Heart right ventricle (tissue), 16 donors: ENCODE data around the gene CREB5. TPM values are rescaled to one million over a fixed set of nuclear protein-coding genes. Genes with fewer than 3 reads are reported as not detected.
A peak's percentile ranks its signal among the peaks of the same experiment; 100 is the strongest.

Experiments used
- ATAC-seq, 8 donors: fragments of 200-7000 bp; cut with Tn5 transposase; one replicate each; pipeline ENCODE4 v1.9.1; 2020; ENCODE audit warnings: mild to moderate bottlenecking in 8 of 8, moderate library complexity in 8 of 8, moderate number of reproducible peaks in 1 of 8
- DNase-seq, 2 donors: peaks; one replicate each; pipeline ENCODE4 v3.0.0-alpha.2; 2020
- H3K27ac ChIP-seq, 10 donors: fragments of 200-600 bp; sonication (generic) in 2 of 10; one replicate each; pipeline versions ENCODE4 v1.5.0 to v1.8.0; 2020 to 2022; ENCODE audit warnings: mild to moderate bottlenecking in 3 of 10
- H3K27me3 ChIP-seq, 7 donors: fragments of 200-600 bp; one replicate each; pipeline ENCODE4 v1.8.0; 2021 to 2022; ENCODE audit warnings: mild to moderate bottlenecking in 2 of 7
- H3K36me3 ChIP-seq, 9 donors: fragments of 200-600 bp; sonication (generic) in 1 of 9; one replicate each; pipeline versions ENCODE4 v1.5.0 to v1.8.0; 2020 to 2022; ENCODE audit warnings: mild to moderate bottlenecking in 2 of 9
- H3K4me1 ChIP-seq, 9 donors: fragments of 200-600 bp; sonication (generic) in 1 of 9; one replicate each; pipeline versions ENCODE4 v1.5.0 to v1.8.0; 2020 to 2022; ENCODE audit warnings: mild to moderate bottlenecking in 4 of 9
- H3K4me3 ChIP-seq, 10 donors: fragments of 200-600 bp; sonication (generic) in 2 of 10; one replicate each; pipeline versions ENCODE4 v1.5.0 to v1.8.0; 2020 to 2022; ENCODE audit warnings: mild to moderate bottlenecking in 7 of 10, moderate library complexity in 2 of 10
- H3K9me3 ChIP-seq, 11 donors: fragments of 200-600 bp in 10 of 11; sonication (generic) in 2 of 11; one replicate each; pipeline versions ENCODE4 v1.5.0 to v1.8.0; 2013 to 2022; ENCODE audit warnings: mild to moderate bottlenecking in 2 of 11, control low read depth in 1 of 11, moderate library complexity in 1 of 11
- CTCF ChIP-seq, 9 donors: fragments of 200-600 bp; sonication (generic) in 2 of 9; IDR thresholded peaks; one replicate each; pipeline versions ENCODE4 v1.5.0 to v1.8.0; 2021 to 2022; ENCODE audit warnings: antibody characterized with exemption in 9 of 9, mild to moderate bottlenecking in 5 of 9, moderate library complexity in 1 of 9
- WGBS, 2 donors: extraction: QIAGEN DNeasy Blood & Tissue Kit; methylation state at CpG; one replicate each; pipeline ENCODE4 v1.1.7; 2013; ENCODE audit warnings: inconsistent platforms in 1 of 2; 5-methylcytosine and 5-hydroxymethylcytosine counted together
- intact Hi-C, 10 donors: fragments of 100-400 bp; cut with DNase I; formaldehyde crosslinking; loops; one replicate each; pipeline versions ENCODE4 v1.11.1 to v1.14.2; 2022
- polyA plus RNA-seq, 2 donors: library from polyadenylated mRNA; stranded (reverse); fragments of 200-250 nt; gene quantifications; one replicate each; pipeline ENCODE4 v1.2.3, GENCODE V29; 2013
- total RNA-seq, 10 donors: library from RNA; stranded (reverse); fragmentation: NEBNext Ultra II Directional in 3 of 10; extraction: Animal tissue kit (Norgen Biotek cat#: 25700) in 3 of 10; gene quantifications; one replicate each; pipeline versions ENCODE4 v1.2.1 to v1.2.4, GENCODE V29; 2021 to 2023
- donor health status: Arrhythmogenic right ventricular cardiomyopathy.
- donor health status: ischemic (EF 13 %, LVEDD 7.1; RV severe dilation, severe dysfunction).
- donor health status: healthy with polysubstance abuse.
- donor health status: DM: no; HTN: yes; CAD: no.
- donor health status: DM: no; HTN: no; CAD: no.
- donor health status: ischemic (EF 25% LVEDD 6.9; RV normal size, moderate dysfunction).
- donor health status: ischemic (EF 25% LVEDD 5.7; RV mildly dilated, moderate dysfunction).
- donor health status: healthy.
- donor health status: DM: yes; HTN: yes; CAD: no.
- donor health status: Ischemic cardiomyopathy.
- donor health status: ischemic (EF 35%, LVEDD 5.7; RV mildly dilated, moderate dysfunction).
- donor health status: nonischemic (EF 11% LVEDD 7.7; RV severe dilation, severe dysfunction).
- donor health status: DM: yes; HTN: yes; CAD: no.
- donor health status: PGD.
- donor health status: ischemic (EF 29% LVEDD 5.4; RV normal size, mild dysfunction).
- donor health status: nonischemic (EF 23%, LVEDD 6.1; RV moderate dilation, normal function).

The CREB5 gene
- total and polyA plus RNA-seq, 12 donors = 4.7 to 170 (median 19.0) TPM

- no peaks in the 10 kb centered on the region for H3K27me3 ChIP-seq
- ATAC-seq = no peak
- intact Hi-C loops = no loop called here
- no peak for TF ChIP-seq CTCF (IDR thresholded peaks at IDR 0.05)
- no peak overlapping the region for H3K4me3 ChIP-seq
- DNase-seq = no peak
- H3K9me3 ChIP-seq = no peaks in the 10 kb centered on the region
- H3K4me1 ChIP-seq = peaks cover 0 to 17% (median 4%) of the 10 kb centered on the region in 9 donors
- H3K36me3 ChIP-seq = peaks cover 0 to 7% (median 0%) of the 10 kb centered on the region in 9 donors
- H3K27ac ChIP-seq = no peak overlapping the region
- WGBS, 2 donors = 83 to 84% methylated on average over 6 of the region's 6 CpGs
These were observed 92.7 kb downstream of the CREB5 start for GRCh38 chr7:28505014-28505413.

- ATAC-seq = no peak
- intact Hi-C loops = no loop called here
- Histone ChIP-seq H3K4me1 (peaks cover 0 to 19% (median 4%) of the 10 kb centered on the region in 9 donors), H3K4me3 (no peak overlapping the region), H3K36me3 (peaks cover 0 to 7% (median 0%) of the 10 kb centered on the region in 9 donors), H3K27ac (no peak overlapping the region), H3K27me3 (no peaks in the 10 kb centered on the region), H3K9me3 (no peaks in the 10 kb centered on the region)
- TF ChIP-seq CTCF (IDR thresholded peaks at IDR 0.05) = no peak
- no peak for DNase-seq
- WGBS, 2 donors = 49 to 65% methylated on average over 3 of the region's 3 CpGs
These were observed 93.5 kb downstream of the CREB5 start for GRCh38 chr7:28505867-28506266.

GRCh38 chr7:28507525-28508282, 95.4 kb downstream of the CREB5 start:
- peaks cover 0 to 19% (median 4%) of the 10 kb centered on the region in 9 donors for H3K4me1 ChIP-seq
- H3K27me3 ChIP-seq = no peaks in the 10 kb centered on the region
- peaks cover 0 to 7% (median 0%) of the 10 kb centered on the region in 9 donors for H3K36me3 ChIP-seq
- intact Hi-C loops = no loop called here
- 89 to 94% methylated on average over 11 of the region's 11 CpGs for WGBS, 2 donors
- peak overlapping the region in 1 of 10 donors; percentile 73 for H3K27ac ChIP-seq
- ATAC-seq = no peak
- TF ChIP-seq CTCF (IDR thresholded peaks at IDR 0.05) = no peak
- no peak for DNase-seq
- H3K4me3 ChIP-seq = no peak overlapping the region
- no peaks in the 10 kb centered on the region for H3K9me3 ChIP-seq

GRCh38 chr7:28509251-28510025, 97.1 kb downstream of the CREB5 start:
- no peaks in the 10 kb centered on the region for H3K27me3 ChIP-seq
- H3K4me1 ChIP-seq = peaks cover 0 to 19% (median 4%) of the 10 kb centered on the region in 9 donors
- 55 to 69% methylated on average over 12 of the region's 12 CpGs for WGBS, 2 donors
- no peaks in the 10 kb centered on the region for H3K9me3 ChIP-seq
- peak overlapping the region in 5 of 10 donors; percentile 7 to 73 (median 23) for H3K27ac ChIP-seq
- ATAC-seq (peak in 6 of 8 donors; percentile 49 to 84 (median 71)), DNase-seq (peak in 1 of 2 donors; percentile 16)
- no peak for TF ChIP-seq CTCF (IDR thresholded peaks at IDR 0.05)
- H3K36me3 ChIP-seq = peaks cover 0 to 7% (median 0%) of the 10 kb centered on the region in 9 donors
- H3K4me3 ChIP-seq = peak overlapping the region in 2 of 10 donors; percentile 2 to 16
- intact Hi-C loops = no loop called here
